Mesodermal cell (in vitro differentiated cells): Measurements from ENCODE around the gene HSPA14.
A peak's percentile ranks its signal among the peaks of the same experiment; 100 is the strongest.

Experiments
- H3K27ac ChIP-seq: 2 replicates; pipeline ENCODE4 v1.7.0; 2013; ENCODE audit warnings: mild to moderate bottlenecking, low read depth, low read length, moderate library complexity; ENCODE audit not compliant: severe bottlenecking
- H3K36me3 ChIP-seq: 2 replicates; pipeline ENCODE4 v1.7.1; 2013; ENCODE audit warnings: mild to moderate bottlenecking, low read length, moderate library complexity; ENCODE audit not compliant: control insufficient read depth, insufficient read depth
- H3K4me1 ChIP-seq: one replicate; pipeline ENCODE4 v1.7.1; 2013; ENCODE audit warnings: mild to moderate bottlenecking, low read length; ENCODE audit not compliant: insufficient read depth, control insufficient read depth, poor library complexity, severe bottlenecking
- H3K4me3 ChIP-seq: 2 replicates; pipeline ENCODE4 v1.7.0; 2013; ENCODE audit warnings: low read length, control low read depth, mild to moderate bottlenecking; ENCODE audit not compliant: insufficient read depth, poor library complexity, severe bottlenecking; ENCODE audit errors: extremely low read depth
- H3K9me3 ChIP-seq: 2 replicates; pipeline ENCODE4 v1.7.1; 2013; ENCODE audit warnings: mild to moderate bottlenecking, low read length, moderate library complexity; ENCODE audit not compliant: control insufficient read depth
- WGBS, 2 experiments: methylation state at CpG; one replicate each; pipeline ENCODE4 v1.1.5; 2013; ENCODE audit warnings: missing lambda C conversion rate in 2 of 2; ENCODE audit not compliant: insufficient coverage in 2 of 2; 5-methylcytosine and 5-hydroxymethylcytosine counted together

HSPA14 gene

GRCh38 chr10:14837003-14837756 lies 926 bp upstream of the HSPA14 start:
- H3K36me3 ChIP-seq, result peaks cover 15% of the 10 kb centered on the region
- H3K4me3 ChIP-seq, result peak overlapping the region; percentile 88
- peak overlapping the region; percentile 93 for H3K27ac ChIP-seq
- no peaks in the 10 kb centered on the region for H3K9me3 ChIP-seq
- 20 to 32% methylated on average over 11 to 14 of the region's 14 CpGs for WGBS, 2 experiments
- peaks cover 8% of the 10 kb centered on the region for H3K4me1 ChIP-seq

- peaks cover 8% of the 10 kb centered on the region for H3K4me1 ChIP-seq
- H3K27ac ChIP-seq, result peak overlapping the region; percentile 96
- H3K36me3 ChIP-seq, result peaks cover 30% of the 10 kb centered on the region
- 1% methylated on average over 40 to 42 of the region's 60 CpGs for WGBS, 2 experiments
- peak overlapping the region; percentile 88 for H3K4me3 ChIP-seq
- no peaks in the 10 kb centered on the region for H3K9me3 ChIP-seq
Observed at GRCh38 chr10:14838582-14839304, 637 bp downstream of the HSPA14 start.

GRCh38 chr10:14839305-14839695 lies 1.2 kb downstream of the HSPA14 start:
- H3K9me3 ChIP-seq, result no peaks in the 10 kb centered on the region
- 23 to 25% methylated on average over 10 to 13 of the region's 14 CpGs for WGBS, 2 experiments

GRCh38 chr10:14840178-14840577 lies 2.1 kb downstream of the HSPA14 start:
- Histone ChIP-seq H3K9me3 (no peaks in the 10 kb centered on the region), H3K36me3 (peaks cover 43% of the 10 kb centered on the region), H3K4me3 (no peak overlapping the region), H3K27ac (no peak overlapping the region), H3K4me1 (peaks cover 8% of the 10 kb centered on the region)
- 88 to 100% methylated on average over 1 of the region's 2 CpGs for WGBS, 2 experiments

More at GRCh38 chr10:14839305-14839695, 1.2 kb downstream of the HSPA14 start:
- Histone ChIP-seq H3K4me3 (peak overlapping the region; percentile 88), H3K27ac (peak overlapping the region; percentile 96), H3K4me1 (peaks cover 8% of the 10 kb centered on the region), H3K36me3 (peaks cover 36% of the 10 kb centered on the region)

GRCh38 chr10:14843327-14843988 lies 5.4 kb downstream of the HSPA14 start:
- no peaks in the 10 kb centered on the region for H3K4me1 ChIP-seq
- H3K9me3 ChIP-seq, result no peaks in the 10 kb centered on the region
- 93 to 96% methylated on average over 14 to 15 of the region's 15 CpGs for WGBS, 2 experiments
- no peak overlapping the region for H3K27ac ChIP-seq
- no peak overlapping the region for H3K4me3 ChIP-seq
- peaks cover 45% of the 10 kb centered on the region for H3K36me3 ChIP-seq

- no peaks in the 10 kb centered on the region for H3K4me1 ChIP-seq
- no CpG with 5 or more reads among the region's 2 CpGs for WGBS, 2 experiments
- no peak overlapping the region for H3K27ac ChIP-seq
- H3K4me3 ChIP-seq, result no peak overlapping the region
- no peaks in the 10 kb centered on the region for H3K9me3 ChIP-seq
- peaks cover 54% of the 10 kb centered on the region for H3K36me3 ChIP-seq
Observed at GRCh38 chr10:14844948-14845347, 6.8 kb downstream of the HSPA14 start.

- no peak overlapping the region for H3K27ac ChIP-seq
- WGBS, 2 experiments, result 100% methylated on average over 3 of the region's 3 CpGs; no CpG with 5 or more reads in 1 of the 2 experiments
- H3K4me3 ChIP-seq, result no peak overlapping the region
- no peaks in the 10 kb centered on the region for H3K9me3 ChIP-seq
- H3K36me3 ChIP-seq, result peaks cover 39% of the 10 kb centered on the region
- H3K4me1 ChIP-seq, result no peaks in the 10 kb centered on the region
Observed at GRCh38 chr10:14852236-14852635, 14.1 kb downstream of the HSPA14 start.

GRCh38 chr10:14855453-14855852 lies 17.3 kb downstream of the HSPA14 start:
- H3K4me3 ChIP-seq, result no peak overlapping the region
- H3K4me1 ChIP-seq, result no peaks in the 10 kb centered on the region
- peaks cover 47% of the 10 kb centered on the region for H3K36me3 ChIP-seq
- no CpG with 5 or more reads among the region's 1 CpG for WGBS, 2 experiments
- no peak overlapping the region for H3K27ac ChIP-seq
- no peaks in the 10 kb centered on the region for H3K9me3 ChIP-seq

GRCh38 chr10:14858338-14858960 lies 20.3 kb downstream of the HSPA14 start:
- 83 to 88% methylated on average over 1 of the region's 6 CpGs for WGBS, 2 experiments
- Histone ChIP-seq H3K36me3 (peaks cover 55% of the 10 kb centered on the region), H3K9me3 (no peaks in the 10 kb centered on the region), H3K27ac (no peak overlapping the region), H3K4me1 (no peaks in the 10 kb centered on the region), H3K4me3 (no peak overlapping the region)

GRCh38 chr10:14859043-14859442 lies 20.9 kb downstream of the HSPA14 start:
- 87 to 88% methylated on average over 2 to 4 of the region's 5 CpGs for WGBS, 2 experiments
- H3K4me3 ChIP-seq, result no peak overlapping the region
- no peak overlapping the region for H3K27ac ChIP-seq
- no peaks in the 10 kb centered on the region for H3K9me3 ChIP-seq
- no peaks in the 10 kb centered on the region for H3K4me1 ChIP-seq
- peaks cover 56% of the 10 kb centered on the region for H3K36me3 ChIP-seq
